Skin of body (tissue), 2 donors: ENCODE results near the gene ZNF586. TPM values are rescaled to one million over a fixed set of nuclear protein-coding genes. Genes with fewer than 3 reads are reported as not detected.
"Not testable (repeated sequence)": the region's sequence is repeated elsewhere in the genome, so short reads cannot be mapped to it uniquely, and the experiment has no call there.

Experiments
- DNase-seq: peaks from one replicate; lab custom pipeline; 2025; lab: John Stamatoyannopoulos, UW
- total RNA-seq: library from RNA; depleted of rRNA; stranded (reverse); fragments of >200 nt; gene quantifications from one replicate; pipeline ENCODE4 v1.2.3, GENCODE V29; 2014

Gene ZNF586
- 23.9 TPM for total RNA-seq

DNA sequence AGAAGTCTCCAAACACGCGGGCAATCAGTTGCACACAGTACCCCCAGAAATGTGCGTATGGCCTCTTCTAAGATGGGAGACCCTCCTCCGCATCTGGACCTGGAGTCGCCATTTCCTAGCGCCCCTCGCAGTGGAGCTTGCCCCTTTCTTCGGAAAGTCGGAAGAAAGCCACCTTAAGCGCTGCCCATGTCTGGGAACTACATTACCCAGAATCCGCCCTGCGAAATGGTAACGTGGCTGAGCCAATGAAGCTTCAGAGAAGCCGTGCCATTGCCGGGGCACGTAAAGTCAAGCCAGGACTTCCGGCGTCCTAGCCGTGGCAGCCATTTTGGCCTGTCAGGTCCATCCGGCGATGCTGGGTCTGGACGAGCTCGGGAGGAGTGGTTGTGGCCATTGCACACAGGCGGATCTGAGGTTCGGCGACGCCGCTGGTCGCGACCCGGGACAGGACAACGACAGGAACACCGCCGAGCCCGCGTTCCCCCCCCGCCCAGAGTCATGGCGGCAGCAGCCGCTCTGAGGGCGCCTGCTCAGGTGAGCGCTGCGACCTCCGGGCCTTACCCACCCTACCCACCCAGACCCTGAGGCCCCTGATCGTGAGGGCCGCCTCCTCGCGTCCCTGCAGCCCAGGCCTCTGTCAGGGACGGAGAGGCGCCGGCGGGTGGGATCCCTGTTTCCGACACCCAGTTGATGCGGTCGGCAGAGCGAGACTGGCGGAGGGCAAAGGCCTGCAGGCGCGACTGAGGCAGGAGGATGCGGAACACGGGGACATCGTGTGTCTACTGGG, at the start of gene ZNF586:
Gene ZNF586, plus strand, starts transcription at position 332 of the 787 bp plus-strand sequence. Its CDS starts 167 bp downstream, at position 499.
- DNase-seq = peak; percentile 81

DNA sequence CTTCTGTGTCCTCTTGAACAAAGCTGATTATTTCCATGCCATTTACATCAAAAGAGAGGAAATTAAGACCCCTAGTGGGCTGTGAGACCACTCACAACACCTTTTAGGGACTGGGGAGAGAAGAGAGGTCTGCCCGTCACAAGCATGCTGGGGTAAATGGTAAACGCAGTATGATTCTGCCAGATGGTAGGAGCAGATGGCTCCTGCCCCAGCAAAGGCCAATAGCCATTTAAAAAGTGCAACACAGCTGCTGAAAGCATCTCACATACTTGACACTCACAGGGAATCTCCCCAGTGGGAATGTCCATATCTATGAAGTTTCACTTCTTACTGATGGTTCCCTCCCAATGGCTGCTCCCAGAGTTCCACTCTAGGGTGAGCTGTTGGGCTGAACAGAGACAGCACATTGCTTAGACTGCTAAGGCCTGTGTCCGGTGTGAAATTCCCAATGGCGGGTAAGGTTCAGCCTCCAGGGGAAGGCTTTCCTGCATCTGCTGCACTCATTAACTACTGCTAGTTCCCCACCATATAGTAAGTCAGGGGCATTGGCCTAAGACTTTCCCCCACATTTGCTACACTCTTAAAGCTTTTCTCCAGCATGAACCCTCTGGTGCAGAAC, 49.5 kb upstream of the ZNF586 start:
- no peak for DNase-seq

DNA sequence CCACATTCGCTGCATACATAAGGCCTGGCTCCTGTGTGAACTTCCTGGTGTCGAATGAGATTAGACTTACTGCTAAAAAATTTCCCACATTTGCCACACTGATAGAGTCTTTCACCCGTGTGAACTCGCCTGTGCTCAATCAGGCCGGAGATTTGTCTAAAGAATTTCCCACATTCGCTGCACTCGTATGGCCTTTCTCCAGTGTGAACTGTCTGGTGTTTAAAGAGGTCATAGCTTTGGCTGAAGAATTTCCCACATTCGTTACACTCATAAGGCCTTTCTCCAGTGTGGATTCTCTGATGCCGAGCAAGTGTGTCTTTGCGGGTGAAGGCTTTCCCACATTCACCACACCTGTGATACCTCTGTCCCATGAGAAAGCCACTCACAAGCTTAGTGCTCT, 48.6 kb upstream of the ZNF586 start:
- DNase-seq = no peak

DNA sequence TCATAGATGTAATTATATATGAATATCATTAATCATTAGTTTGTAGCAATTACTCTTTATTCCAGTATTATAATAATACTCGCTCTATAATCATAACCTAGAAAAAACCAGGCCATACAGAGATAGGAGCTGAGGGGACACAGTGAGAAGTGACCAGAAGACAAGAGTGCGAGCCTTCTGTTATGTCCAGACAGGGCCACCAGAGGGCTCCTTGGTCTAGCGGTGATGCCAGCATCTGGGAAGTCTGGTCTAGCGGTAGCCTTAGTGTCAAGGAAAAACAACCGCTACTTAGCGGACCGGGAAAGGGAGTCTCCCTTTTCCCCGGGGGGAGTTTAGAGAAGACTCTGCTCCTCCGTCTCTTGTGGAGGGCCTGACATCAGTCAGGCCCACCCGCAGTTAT, 31.2 kb upstream of the ZNF586 start:
- DNase-seq = not testable (repeated sequence)

DNA sequence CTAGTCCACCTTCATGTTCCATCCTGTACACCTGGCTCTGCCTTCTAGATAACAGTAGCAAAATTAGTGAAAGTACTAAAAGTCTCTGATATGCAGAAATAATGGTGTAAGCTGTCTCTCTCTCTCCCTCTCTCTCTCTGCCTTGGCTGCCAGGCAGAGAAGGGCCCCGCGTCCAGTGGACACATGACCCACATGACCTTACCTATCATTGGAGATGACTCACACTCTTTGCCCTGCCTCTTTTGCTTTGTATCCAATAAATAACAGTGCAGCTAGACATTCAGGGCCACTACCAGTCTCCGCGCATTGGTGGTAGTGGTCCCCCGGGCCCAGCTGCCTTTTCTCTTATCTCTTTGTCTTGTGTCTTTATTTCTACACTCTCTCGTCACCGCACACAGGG, 30.7 kb upstream of the ZNF586 start:
- not testable (repeated sequence) for DNase-seq

DNA sequence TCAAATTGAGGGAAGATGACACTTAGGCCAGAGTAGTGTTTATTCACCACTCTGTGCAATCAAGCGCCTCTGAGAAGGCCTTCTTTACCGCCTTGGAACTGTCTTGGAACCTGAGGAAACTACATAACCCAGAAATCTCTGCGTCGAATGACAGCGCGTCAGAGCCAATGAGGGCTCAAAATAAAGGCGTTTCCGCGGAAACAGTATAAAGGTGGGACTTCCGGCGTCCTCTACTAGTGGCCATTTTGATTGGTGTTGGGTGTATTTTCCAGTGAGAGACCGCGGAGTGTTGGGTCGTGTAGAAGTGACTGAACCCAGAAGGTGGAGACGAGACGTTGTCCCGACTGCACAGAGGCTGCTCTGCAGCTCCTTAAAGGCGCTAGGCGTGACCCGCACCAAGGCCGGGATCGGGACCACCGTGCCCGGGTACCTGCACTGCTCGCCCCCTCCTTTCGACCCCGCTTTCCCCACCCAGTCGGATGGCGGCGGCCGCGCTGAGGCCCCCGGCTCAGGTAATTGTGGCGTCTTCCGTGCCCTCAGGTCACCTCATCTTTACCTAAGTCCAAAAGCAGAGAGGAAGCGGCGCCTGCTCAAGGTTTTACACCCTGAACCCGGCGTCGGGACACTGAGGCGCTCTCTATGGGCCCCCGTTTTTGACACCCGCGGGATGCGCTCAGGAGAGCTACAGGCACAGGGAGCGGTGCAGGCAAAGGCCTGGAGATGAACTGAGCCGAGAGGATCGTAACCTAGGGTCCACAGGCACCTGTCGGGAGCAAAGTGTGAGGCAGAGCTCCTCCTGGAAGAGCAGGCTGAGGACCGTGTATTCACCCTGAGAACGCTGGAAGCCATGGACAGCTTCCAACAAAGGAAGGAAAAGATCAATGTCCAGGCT, 22.6 kb upstream of the ZNF586 start, which contains the start of gene ZNF776:
Gene ZNF776, plus strand, starts transcription at position 236 of the 892 bp plus-strand sequence. Its CDS starts 244 bp downstream, at position 480.
- DNase-seq = peak; percentile 93

DNA sequence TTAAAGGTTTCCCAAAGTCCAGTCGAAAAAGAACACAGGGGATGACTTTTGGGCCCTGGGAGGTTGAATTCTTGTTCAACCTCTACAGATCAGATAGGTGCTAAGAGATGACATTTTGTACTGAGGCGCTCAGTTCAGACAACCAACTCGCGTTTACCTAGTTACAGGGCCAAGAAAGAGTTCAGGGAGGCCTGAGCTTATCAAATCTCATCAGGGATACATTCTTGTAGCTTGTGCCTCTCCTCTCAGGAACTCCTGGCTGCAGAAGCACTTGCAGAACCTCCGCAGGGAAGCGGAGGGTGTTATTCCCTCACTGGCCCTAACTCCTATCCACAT, 22.0 kb upstream of the ZNF586 start:
- DNase-seq = no peak

DNA sequence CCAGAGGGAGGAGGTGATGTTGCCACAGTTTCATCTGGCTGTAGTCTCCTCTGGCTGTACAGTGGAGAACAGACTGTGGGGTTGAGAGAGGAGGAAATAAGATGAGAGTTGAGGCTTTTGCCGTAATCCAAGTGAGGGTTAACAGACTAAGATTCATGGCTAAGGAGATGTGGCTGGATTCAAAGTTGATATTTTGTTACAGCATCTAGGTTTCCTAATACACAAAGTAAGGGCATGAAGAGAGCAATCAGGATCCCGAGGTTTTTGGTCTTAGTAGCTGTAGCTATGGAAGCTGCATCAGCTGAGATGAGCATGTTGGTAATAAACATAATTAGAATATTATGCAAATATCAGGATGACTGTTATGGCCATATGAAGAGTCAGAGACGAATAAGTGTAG, 21.4 kb upstream of the ZNF586 start:
- DNase-seq = no peak

DNA sequence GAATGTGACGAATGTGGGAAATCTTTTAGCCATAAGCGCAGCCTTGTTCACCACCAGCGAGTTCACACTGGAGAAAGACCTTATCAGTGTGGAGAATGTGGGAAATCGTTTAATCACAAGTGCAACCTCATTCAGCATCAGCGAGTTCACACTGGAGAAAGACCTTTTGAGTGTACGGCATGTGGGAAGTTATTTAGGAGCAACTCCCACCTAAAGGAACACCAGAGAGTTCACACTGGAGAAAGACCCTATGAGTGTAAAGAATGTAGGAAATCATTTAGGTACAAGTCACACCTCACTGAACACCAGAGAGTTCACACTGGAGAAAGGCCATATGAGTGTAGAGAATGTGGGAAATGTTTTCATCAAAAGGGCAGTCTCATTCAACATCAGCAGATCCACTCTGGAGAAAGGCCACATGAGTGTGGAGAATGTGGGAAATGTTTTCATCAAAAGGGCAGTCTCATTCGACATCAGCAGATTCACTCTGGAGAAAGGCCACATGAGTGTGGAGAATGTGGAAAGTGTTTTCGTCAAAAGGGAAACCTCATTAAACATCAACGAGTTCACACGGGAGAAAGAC, 15.3 kb upstream of the ZNF586 start:
- no peak for DNase-seq

DNA sequence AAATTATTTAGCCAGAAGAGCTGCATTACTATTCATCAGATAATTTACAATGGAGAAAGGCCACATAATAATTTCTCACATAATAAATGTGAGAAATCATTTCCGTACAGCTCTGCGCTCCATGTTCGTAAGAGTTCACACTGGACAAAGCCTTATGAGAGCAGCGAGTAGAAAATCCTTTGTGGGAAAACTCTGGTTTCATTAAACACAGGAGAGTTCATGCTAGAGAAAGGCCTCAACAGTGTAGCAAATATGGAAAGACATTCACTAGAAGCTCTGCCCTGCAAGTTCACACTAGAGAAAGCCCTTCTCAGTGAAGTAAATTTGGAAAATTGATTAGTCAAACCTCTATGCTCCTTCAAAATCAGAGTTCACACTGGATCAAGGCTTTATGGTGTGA, 14.4 kb upstream of the ZNF586 start:
- DNase-seq = no peak

DNA sequence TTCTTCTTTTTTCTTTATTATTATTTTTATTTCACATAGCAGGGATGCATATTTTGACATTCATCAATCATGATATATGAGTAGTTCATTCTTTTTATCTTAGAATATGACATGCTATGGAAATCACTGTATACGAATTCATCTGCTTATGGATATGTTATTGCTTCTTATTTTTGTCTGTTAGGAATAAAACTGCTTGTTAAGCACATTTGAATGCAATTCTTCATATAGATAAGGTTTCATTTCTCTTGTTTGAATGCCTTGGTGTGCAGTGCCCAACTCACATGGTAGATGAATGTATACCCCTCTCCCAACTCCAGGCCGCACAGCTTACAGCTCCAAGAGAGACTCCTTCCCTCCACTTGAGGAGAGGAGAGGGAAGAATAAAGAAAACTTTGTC, 11.5 kb upstream of the ZNF586 start:
- no peak for DNase-seq

DNA sequence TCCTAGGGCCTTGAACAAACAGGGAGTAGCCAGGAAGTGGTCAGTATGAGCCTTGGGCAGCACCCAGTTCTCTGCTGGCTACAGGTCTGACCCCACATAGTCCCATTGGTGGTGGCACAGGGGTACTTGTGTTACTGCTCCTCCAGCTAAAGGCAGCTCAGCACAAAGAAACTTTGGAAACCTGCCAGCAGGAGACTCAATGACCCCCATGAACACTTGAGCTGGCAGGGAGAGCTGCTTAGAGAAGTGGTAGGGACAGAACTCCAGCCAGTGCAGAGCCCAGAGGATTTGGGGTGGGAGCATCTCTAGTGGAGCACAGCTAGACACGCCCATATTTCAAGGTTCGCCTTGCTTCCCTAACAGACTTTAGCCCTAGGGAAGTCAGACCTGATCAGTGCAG, 10.4 kb upstream of the ZNF586 start:
- no peak for DNase-seq

DNA sequence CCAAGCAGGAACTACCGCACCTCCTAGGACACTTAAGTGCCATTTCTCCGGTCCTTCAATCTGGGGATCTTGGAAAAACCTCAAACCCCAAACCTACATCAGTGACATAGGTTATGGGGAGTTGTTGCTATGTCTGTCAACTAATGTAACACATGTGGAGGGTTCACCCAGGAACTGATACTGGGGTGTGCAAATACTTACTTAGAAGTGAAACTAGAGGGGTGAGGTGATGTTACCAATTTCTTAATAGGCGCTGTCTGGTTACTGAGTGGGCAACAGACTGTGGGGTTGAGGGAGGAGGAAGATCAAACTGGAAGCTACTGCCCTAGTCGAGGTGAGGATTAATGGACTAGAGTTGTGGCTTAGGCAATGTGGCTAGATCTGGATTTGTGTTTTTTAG, 1.9 kb downstream of the ZNF586 start:
- no peak for DNase-seq

DNA sequence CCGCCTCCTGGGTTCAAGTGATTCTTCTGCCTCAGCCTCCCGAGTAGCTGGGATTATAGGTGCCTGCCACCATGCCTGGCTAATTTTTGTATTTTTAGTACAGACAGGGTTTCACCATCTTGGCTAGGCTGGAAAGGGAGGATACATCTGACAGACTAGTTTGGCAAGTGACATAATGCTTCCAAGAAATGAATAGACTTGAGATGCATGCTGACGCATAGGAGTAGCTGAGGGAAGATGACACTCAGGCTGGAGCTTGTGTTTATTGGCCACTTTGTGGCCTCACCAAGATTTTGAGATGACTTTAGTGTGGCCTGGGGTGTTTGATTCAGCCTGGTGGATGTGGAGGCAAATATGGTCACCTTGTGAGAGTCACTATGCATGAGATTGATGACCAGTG, 4.0 kb downstream of the ZNF586 start:
- no peak for DNase-seq

DNA sequence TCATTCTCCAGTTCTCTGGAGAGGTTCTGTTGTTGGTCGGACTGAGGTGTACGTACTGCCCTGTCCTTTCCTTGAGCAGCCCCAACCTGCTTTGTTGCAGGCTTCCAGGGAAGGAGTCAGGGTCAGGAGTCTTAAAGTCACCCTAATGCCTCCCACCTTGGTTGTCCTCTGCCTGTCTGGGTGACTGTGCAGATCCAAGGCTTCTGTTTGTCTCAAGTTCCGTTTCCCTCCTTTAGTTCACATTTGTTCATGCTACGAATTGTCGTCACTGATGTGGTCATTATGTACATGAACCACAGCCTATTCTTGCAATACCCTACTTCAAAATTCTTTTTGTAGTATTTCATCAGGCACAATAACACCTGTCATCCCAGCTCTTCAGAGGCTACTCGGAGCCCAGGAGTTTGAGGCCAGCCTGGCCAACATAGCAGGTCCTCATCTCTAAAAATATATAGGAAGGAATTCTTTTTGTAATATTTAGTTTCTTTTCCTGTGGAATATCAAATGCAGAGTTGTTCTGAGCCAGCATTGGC, 7.4 kb downstream of the ZNF586 start:
- DNase-seq = no peak

DNA sequence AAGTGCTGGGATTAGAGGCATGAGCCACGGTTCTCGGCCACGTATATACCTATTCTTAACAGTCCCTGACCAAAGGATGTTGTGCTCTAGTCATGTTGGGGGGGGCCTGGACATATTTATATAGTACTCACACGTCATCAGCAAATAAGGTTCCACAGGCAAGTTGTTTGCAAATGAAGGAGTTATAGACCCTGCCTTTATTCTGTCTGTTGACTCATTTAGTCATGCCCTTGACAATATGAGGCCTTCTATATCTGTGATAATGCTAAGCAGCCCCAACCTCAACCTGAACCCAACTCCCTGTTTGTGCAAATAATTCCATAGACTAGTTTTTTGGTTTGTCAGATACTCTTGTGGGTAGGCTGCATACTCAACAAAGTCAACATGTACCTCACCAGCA, 8.9 kb downstream of the ZNF586 start:
- DNase-seq = no peak

DNA sequence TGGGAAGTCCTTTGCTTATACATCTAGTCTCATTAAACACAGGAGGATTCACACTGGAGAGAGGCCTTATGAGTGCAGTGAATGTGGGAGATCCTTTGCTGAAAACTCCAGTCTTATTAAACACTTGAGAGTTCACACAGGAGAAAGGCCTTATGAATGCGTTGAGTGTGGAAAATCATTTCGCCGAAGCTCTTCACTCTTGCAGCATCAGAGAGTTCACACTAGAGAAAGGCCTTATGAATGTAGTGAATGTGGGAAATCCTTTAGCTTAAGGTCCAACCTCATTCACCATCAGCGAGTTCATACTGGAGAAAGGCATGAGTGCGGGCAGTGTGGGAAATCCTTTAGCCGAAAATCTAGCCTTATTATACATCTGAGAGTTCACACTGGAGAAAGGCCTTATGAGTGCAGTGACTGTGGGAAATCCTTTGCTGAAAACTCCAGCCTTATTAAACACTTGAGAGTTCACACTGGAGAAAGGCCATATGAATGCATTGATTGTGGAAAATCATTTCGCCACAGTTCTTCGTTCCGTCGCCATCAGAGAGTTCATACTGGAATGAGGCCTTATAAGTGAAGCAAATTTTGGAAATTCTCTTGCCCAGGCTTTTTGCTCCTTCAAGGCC, 9.9 kb downstream of the ZNF586 start:
- no peak for DNase-seq

DNA sequence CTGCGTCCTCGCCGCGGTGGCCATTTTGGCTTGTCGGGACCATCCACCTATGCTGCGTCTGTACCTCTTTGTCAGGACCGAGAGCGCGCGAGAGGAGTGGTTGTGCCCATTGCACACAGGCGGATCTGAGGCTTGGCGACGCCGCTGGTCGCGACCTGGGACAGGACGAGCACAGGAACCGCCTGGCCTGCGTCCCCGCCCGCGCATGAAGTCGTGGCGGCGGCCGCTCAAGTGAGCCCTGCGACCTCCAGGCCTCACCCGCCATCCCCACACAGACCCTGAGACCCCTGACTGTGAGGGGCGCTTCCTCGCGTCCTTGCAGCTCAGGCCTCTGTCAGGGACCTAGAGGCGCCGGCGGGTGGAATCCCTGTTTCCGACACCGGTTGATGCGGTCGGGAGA, 16.8 kb downstream of the ZNF586 start:
- no peak for DNase-seq

DNA sequence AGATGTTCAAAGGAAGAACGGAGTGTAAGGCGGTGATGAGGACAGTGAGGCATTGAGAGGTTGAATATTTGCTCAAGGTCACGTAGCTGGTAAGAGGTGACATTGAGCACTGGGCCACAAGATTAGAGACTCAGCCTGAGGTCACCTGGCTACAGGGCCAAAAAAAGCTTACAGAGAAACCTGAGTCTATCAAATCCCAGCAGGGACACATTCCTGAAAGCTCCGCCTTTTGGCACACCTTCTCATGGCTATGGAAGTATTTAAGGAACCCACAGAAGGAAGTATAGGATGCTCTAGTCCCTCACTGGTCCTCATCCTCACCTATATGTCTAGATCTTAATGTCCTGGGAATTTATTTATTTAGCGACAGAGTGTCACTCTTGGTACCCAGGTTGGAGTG, 17.4 kb downstream of the ZNF586 start:
- DNase-seq = no peak

DNA sequence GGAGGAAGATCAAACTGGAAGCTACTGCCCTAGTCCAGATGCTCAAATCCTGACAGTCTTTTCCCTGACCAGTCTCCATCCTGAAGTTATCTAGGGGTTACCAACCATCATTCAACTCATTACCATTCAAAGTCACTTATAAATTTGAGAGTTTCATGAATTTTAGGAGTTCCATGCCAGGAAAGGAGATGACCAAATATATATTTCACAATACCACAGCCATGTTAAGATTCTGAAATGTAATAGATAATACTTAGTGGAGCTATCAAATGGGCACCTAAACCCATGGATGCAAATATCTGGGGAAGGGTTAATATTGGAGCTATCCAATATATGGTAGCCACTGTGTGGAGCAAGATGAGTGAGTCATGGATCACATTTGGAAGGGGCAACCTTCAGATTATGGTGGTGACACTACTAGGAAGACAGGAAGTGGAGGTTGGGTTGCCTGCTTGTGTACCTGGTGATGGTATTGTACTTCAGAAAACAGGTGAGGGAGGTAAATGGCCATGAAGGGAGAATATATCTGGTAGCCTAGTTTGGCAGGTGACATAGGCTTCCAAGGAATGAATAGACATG, 18.7 kb downstream of the ZNF586 start:
- no peak for DNase-seq

DNA sequence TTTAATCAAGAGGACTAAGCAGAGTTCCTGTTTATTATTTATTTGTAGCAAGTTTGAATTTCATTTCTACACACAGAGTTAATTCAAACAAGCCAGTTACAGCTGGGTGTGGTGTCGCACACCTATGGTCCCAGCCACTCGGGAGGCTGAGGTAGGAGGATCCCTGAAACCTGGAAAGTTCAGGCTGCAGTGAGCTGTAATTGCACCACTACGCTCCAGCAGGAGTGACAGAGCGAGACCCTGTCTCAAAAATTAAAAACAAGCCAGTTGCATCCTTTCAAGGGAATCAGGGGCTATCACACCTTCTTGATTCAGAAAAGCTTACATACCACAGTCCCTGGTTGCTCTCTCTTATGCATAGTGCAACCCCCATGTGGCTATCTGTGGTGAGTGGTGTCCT, 19.8 kb downstream of the ZNF586 start:
- DNase-seq = no peak
